Natural killer cell (primary cell): ENCODE measurements around the gene SNRPD1. TPM values are rescaled to one million over a fixed set of nuclear protein-coding genes. Genes with fewer than 3 reads are reported as not detected.
A peak's percentile ranks its signal among the peaks of the same experiment; 100 is the strongest.

Source experiments
- ATAC-seq, 3 donors: fragments of 150-1000 bp in 2 of 3; fragments of 200-7000 bp in 1 of 3; cut with Tn5 transposase; 1 replicate in 1 of 3; 2 replicates in 2 of 3; pipeline ENCODE4 v1.10.0; 2021; ENCODE audit warnings: mild to moderate bottlenecking in 2 of 3, moderate library complexity in 2 of 3
- DNase-seq, 2 donors: peaks; one replicate each; pipeline versions ENCODE4 v3.0.0 to v3.0.0-alpha.2; 2013 to 2021; ENCODE audit warnings: mixed read lengths in 1 of 2
- H3K27ac ChIP-seq: one replicate; pipeline ENCODE4 v1.5.1; 2013; ENCODE audit warnings: mild to moderate bottlenecking, low read length
- H3K27me3 ChIP-seq: one replicate; pipeline ENCODE4 v1.6.1; 2013; ENCODE audit warnings: low read length; ENCODE audit not compliant: control insufficient read depth, insufficient read depth
- H3K36me3 ChIP-seq: one replicate; pipeline ENCODE4 v1.6.1; 2013; ENCODE audit warnings: low read length; ENCODE audit not compliant: control insufficient read depth, insufficient read depth
- H3K4me1 ChIP-seq: one replicate; pipeline ENCODE4 v1.6.1; 2013; ENCODE audit warnings: low read length; ENCODE audit not compliant: control insufficient read depth, insufficient read depth
- H3K4me3 ChIP-seq: one replicate; pipeline ENCODE4 v1.5.1; 2013; ENCODE audit warnings: low read length
- H3K9me3 ChIP-seq: one replicate; pipeline ENCODE4 v1.6.1; 2013; ENCODE audit warnings: low read length; ENCODE audit not compliant: control insufficient read depth, insufficient read depth
- H3K27ac Mint-ChIP-seq, 2 donors: one replicate each; pipeline ENCODE4 v1.8.0; 2022; ENCODE audit warnings: mild to moderate bottlenecking in 2 of 2, mixed read lengths in 2 of 2, moderate library complexity in 1 of 2
- H3K27me3 Mint-ChIP-seq, 2 donors: one replicate each; pipeline ENCODE4 v1.8.0; 2022; ENCODE audit warnings: low read depth in 2 of 2, mixed read lengths in 2 of 2
- H3K36me3 Mint-ChIP-seq: one replicate; pipeline ENCODE4 v1.8.0; 2022; ENCODE audit warnings: mixed read lengths
- H3K4me1 Mint-ChIP-seq, 2 donors: one replicate each; pipeline ENCODE4 v1.8.0; 2022; ENCODE audit warnings: mixed read lengths in 2 of 2
- H3K4me3 Mint-ChIP-seq: one replicate; pipeline ENCODE4 v1.8.0; 2022; ENCODE audit warnings: mild to moderate bottlenecking, moderate library complexity, mixed read lengths
- H3K9me3 Mint-ChIP-seq, 2 donors: one replicate each; pipeline ENCODE4 v1.8.0; 2022; ENCODE audit warnings: mixed read lengths in 2 of 2
- CTCF ChIP-seq: fragments of 200-600 bp; IDR thresholded peaks from one replicate; pipeline ENCODE4 v1.8.0; 2022; ENCODE audit warnings: antibody characterized with exemption
- WGBS: methylation state at CpG from one replicate; pipeline ENCODE4 v1.1.7; 2013; ENCODE audit warnings: missing lambda C conversion rate; ENCODE audit not compliant: insufficient coverage; 5-methylcytosine and 5-hydroxymethylcytosine counted together
- intact Hi-C: fragments of 100-400 bp; cut with micrococcal nuclease; formaldehyde crosslinking; loops from one replicate; pipeline ENCODE4 v1.14.2; 2022
- total RNA-seq, 4 donors: library from RNA; stranded (reverse); fragments of 120-200 nt in 1 of 4; gene quantifications; one replicate each; pipeline versions ENCODE4 v1.2.3 to v1.2.4, GENCODE V29; 2013 to 2022

Gene SNRPD1
- total RNA-seq, 3 donors from 2014 or later (not counting 1 experiment from before 2014, with no cell fraction given): 28.0 to 33.8 (median 31.6) TPM

GRCh38 chr18:21652073-21652472 is 40.0 kb downstream of the SNRPD1 start:
- no peaks in the 10 kb centered on the region for H3K4me1 ChIP-seq
- H3K4me3 ChIP-seq: no peak overlapping the region
- H3K9me3 ChIP-seq: no peaks in the 10 kb centered on the region
- intact Hi-C loops: no loop called here
- TF ChIP-seq CTCF: peak; percentile 11
- peaks cover 9% of the 10 kb centered on the region for H3K36me3 Mint-ChIP-seq
- H3K27ac ChIP-seq: no peak overlapping the region
- H3K27ac Mint-ChIP-seq: no peak overlapping the region
- H3K9me3 Mint-ChIP-seq: no peaks in the 10 kb centered on the region
- WGBS: 97% methylated on average over 4 of the region's 4 CpGs
- H3K4me1 Mint-ChIP-seq: no peaks in the 10 kb centered on the region
- H3K27me3 ChIP-seq: no peaks in the 10 kb centered on the region
- no peak overlapping the region for H3K4me3 Mint-ChIP-seq
- no peak for ATAC-seq
- DNase-seq: no peak
- peaks cover 7% of the 10 kb centered on the region for H3K36me3 ChIP-seq
- H3K27me3 Mint-ChIP-seq: no peaks in the 10 kb centered on the region

- 95% methylated on average over 3 of the region's 3 CpGs for WGBS
- Mint-ChIP-seq H3K36me3 (peaks cover 9% of the 10 kb centered on the region), H3K27me3 (no peaks in the 10 kb centered on the region), H3K9me3 (no peaks in the 10 kb centered on the region), H3K27ac (no peak overlapping the region), H3K4me3 (no peak overlapping the region), H3K4me1 (no peaks in the 10 kb centered on the region)
- H3K27ac ChIP-seq: no peak overlapping the region
- DNase-seq (no peak), ATAC-seq (no peak)
- no peak for TF ChIP-seq CTCF
- intact Hi-C loops: no loop called here
- no peaks in the 10 kb centered on the region for H3K9me3 ChIP-seq
- H3K4me1 ChIP-seq: no peaks in the 10 kb centered on the region
- no peak overlapping the region for H3K4me3 ChIP-seq
- peaks cover 10% of the 10 kb centered on the region for H3K36me3 ChIP-seq
- no peaks in the 10 kb centered on the region for H3K27me3 ChIP-seq
These were observed 41.2 kb downstream of the SNRPD1 start for GRCh38 chr18:21653361-21653760.

- no peaks in the 10 kb centered on the region for H3K27me3 Mint-ChIP-seq
- ATAC-seq (no peak), DNase-seq (no peak)
- H3K4me3 Mint-ChIP-seq: no peak overlapping the region
- H3K4me1 ChIP-seq: no peaks in the 10 kb centered on the region
- TF ChIP-seq CTCF: no peak
- intact Hi-C loops: no loop called here
- no peak overlapping the region for H3K27ac ChIP-seq
- H3K4me1 Mint-ChIP-seq: no peaks in the 10 kb centered on the region
- no peaks in the 10 kb centered on the region for H3K9me3 Mint-ChIP-seq
- H3K9me3 ChIP-seq: no peaks in the 10 kb centered on the region
- peaks cover 14% of the 10 kb centered on the region for H3K36me3 ChIP-seq
- H3K27ac Mint-ChIP-seq: no peak overlapping the region
- no peaks in the 10 kb centered on the region for H3K27me3 ChIP-seq
- peaks cover 9% of the 10 kb centered on the region for H3K36me3 Mint-ChIP-seq
- no peak overlapping the region for H3K4me3 ChIP-seq
These were observed 44.3 kb downstream of the SNRPD1 start for GRCh38 chr18:21656402-21656801.

GRCh38 chr18:21660078-21660477 is 48.0 kb downstream of the SNRPD1 start:
- Mint-ChIP-seq H3K4me3 (no peak overlapping the region), H3K27ac (peak overlapping the region in 1 of 2 donors; percentile 7), H3K27me3 (no peaks in the 10 kb centered on the region), H3K36me3 (no peaks in the 10 kb centered on the region), H3K4me1 (no peaks in the 10 kb centered on the region), H3K9me3 (no peaks in the 10 kb centered on the region)
- Histone ChIP-seq H3K4me3 (no peak overlapping the region), H3K27me3 (no peaks in the 10 kb centered on the region), H3K27ac (no peak overlapping the region), H3K9me3 (no peaks in the 10 kb centered on the region), H3K4me1 (no peaks in the 10 kb centered on the region), H3K36me3 (peaks cover 19% of the 10 kb centered on the region)
- intact Hi-C loops: no loop called here
- WGBS: no CpG with 5 or more reads among the region's 2 CpGs
- ATAC-seq (no peak), DNase-seq (no peak)
- TF ChIP-seq CTCF: no peak
